Effector memory CD4-positive, alpha-beta T cell (primary cell): ENCODE measurements around the gene CCDC154.

ENCODE experiments used
- DNase-seq, 3 donors: peaks; one replicate each; pipeline ENCODE4 v3.0.0-alpha.2; 2020
- H3K27ac ChIP-seq: 2 replicates; pipeline ENCODE4 v1.7.0; 2013; ENCODE audit warnings: mild to moderate bottlenecking, low read length, moderate library complexity; ENCODE audit not compliant: insufficient read depth, poor library complexity, severe bottlenecking
- H3K27me3 ChIP-seq: replicated peaks from 2 replicates; pipeline ENCODE4 v1.7.0; 2013; ENCODE audit warnings: mild to moderate bottlenecking, low read length; ENCODE audit not compliant: insufficient read depth, control insufficient read depth, poor library complexity, severe bottlenecking
- H3K36me3 ChIP-seq: 2 replicates; pipeline ENCODE4 v1.7.0; 2013; ENCODE audit warnings: mild to moderate bottlenecking, low read length, moderate library complexity; ENCODE audit not compliant: control insufficient read depth, insufficient read depth
- H3K4me1 ChIP-seq: 2 replicates; pipeline ENCODE4 v1.7.0; 2013; ENCODE audit warnings: low read length, mild to moderate bottlenecking; ENCODE audit not compliant: control insufficient read depth, insufficient read depth, poor library complexity, severe bottlenecking
- H3K4me3 ChIP-seq: 2 replicates; pipeline ENCODE4 v1.7.0; 2013; ENCODE audit warnings: low read length, low read depth, mild to moderate bottlenecking; ENCODE audit not compliant: insufficient read depth, poor library complexity, severe bottlenecking
- H3K9me3 ChIP-seq: 2 replicates; pipeline ENCODE4 v1.7.0; 2013; ENCODE audit warnings: mild to moderate bottlenecking, low read length, moderate library complexity; ENCODE audit not compliant: control insufficient read depth

The CCDC154 gene

GRCh38 chr16:1464196-1464893, 20.0 kb upstream of the CCDC154 start:
- Histone ChIP-seq H3K27ac (no peak overlapping the region), H3K27me3 (no peaks in the 10 kb centered on the region), H3K36me3 (peaks cover 20% of the 10 kb centered on the region), H3K4me3 (no peak overlapping the region), H3K4me1 (no peaks in the 10 kb centered on the region), H3K9me3 (no peaks in the 10 kb centered on the region)
- no peak for DNase-seq

GRCh38 chr16:1461146-1461545, 16.8 kb upstream of the CCDC154 start:
- Histone ChIP-seq H3K9me3 (no peaks in the 10 kb centered on the region), H3K4me1 (no peaks in the 10 kb centered on the region), H3K27ac (no peak overlapping the region), H3K36me3 (peaks cover 24% of the 10 kb centered on the region), H3K4me3 (no peak overlapping the region), H3K27me3 (no peaks in the 10 kb centered on the region)
- DNase-seq, result no peak

- H3K27me3 ChIP-seq, result no peaks in the 10 kb centered on the region
- H3K36me3 ChIP-seq, result peaks cover 28% of the 10 kb centered on the region
- DNase-seq, result no peak
- H3K4me3 ChIP-seq, result no peak overlapping the region
- H3K9me3 ChIP-seq, result no peaks in the 10 kb centered on the region
- no peaks in the 10 kb centered on the region for H3K4me1 ChIP-seq
- H3K27ac ChIP-seq, result no peak overlapping the region
Observed at GRCh38 chr16:1460602-1461138, 16.3 kb upstream of the CCDC154 start.

- Histone ChIP-seq H3K4me3 (no peak overlapping the region), H3K27me3 (no peaks in the 10 kb centered on the region), H3K9me3 (no peaks in the 10 kb centered on the region), H3K4me1 (no peaks in the 10 kb centered on the region), H3K27ac (no peak overlapping the region), H3K36me3 (peaks cover 31% of the 10 kb centered on the region)
- DNase-seq, result no peak
Observed at GRCh38 chr16:1459967-1460366, 15.6 kb upstream of the CCDC154 start.

- no peak for DNase-seq
- no peaks in the 10 kb centered on the region for H3K9me3 ChIP-seq
- peaks cover 37% of the 10 kb centered on the region for H3K36me3 ChIP-seq
- no peaks in the 10 kb centered on the region for H3K27me3 ChIP-seq
- no peaks in the 10 kb centered on the region for H3K4me1 ChIP-seq
- no peak overlapping the region for H3K4me3 ChIP-seq
- H3K27ac ChIP-seq, result no peak overlapping the region
Observed at GRCh38 chr16:1458977-1459341, 14.6 kb upstream of the CCDC154 start.

- Histone ChIP-seq H3K9me3 (no peaks in the 10 kb centered on the region), H3K4me1 (no peaks in the 10 kb centered on the region), H3K36me3 (peaks cover 42% of the 10 kb centered on the region), H3K27me3 (no peaks in the 10 kb centered on the region), H3K4me3 (no peak overlapping the region), H3K27ac (no peak overlapping the region)
- no peak for DNase-seq
Observed at GRCh38 chr16:1458336-1458976, 14.1 kb upstream of the CCDC154 start.

- Histone ChIP-seq H3K4me1 (no peaks in the 10 kb centered on the region), H3K4me3 (no peak overlapping the region), H3K9me3 (no peaks in the 10 kb centered on the region), H3K27me3 (no peaks in the 10 kb centered on the region), H3K27ac (no peak overlapping the region), H3K36me3 (peaks cover 40% of the 10 kb centered on the region)
- DNase-seq, result no peak
Observed at GRCh38 chr16:1457489-1458245, 13.3 kb upstream of the CCDC154 start.

- Histone ChIP-seq H3K4me1 (no peaks in the 10 kb centered on the region), H3K4me3 (no peak overlapping the region), H3K27ac (no peak overlapping the region), H3K27me3 (no peaks in the 10 kb centered on the region), H3K9me3 (no peaks in the 10 kb centered on the region), H3K36me3 (peaks cover 39% of the 10 kb centered on the region)
- DNase-seq, result no peak
Observed at GRCh38 chr16:1456951-1457350, 12.6 kb upstream of the CCDC154 start.

- Histone ChIP-seq H3K9me3 (no peaks in the 10 kb centered on the region), H3K27ac (no peak overlapping the region), H3K27me3 (no peaks in the 10 kb centered on the region), H3K4me1 (no peaks in the 10 kb centered on the region), H3K36me3 (peaks cover 29% of the 10 kb centered on the region), H3K4me3 (no peak overlapping the region)
- no peak for DNase-seq
Observed at GRCh38 chr16:1455190-1456171, 11.1 kb upstream of the CCDC154 start.
